Activated T-cell treated with anti-CD3 and anti-CD28 coated beads for 1 hour (primary cell): ENCODE data around the gene PPP1R14C.
"Not testable (repeated sequence)": the region's sequence is repeated elsewhere in the genome, so short reads cannot be mapped to it uniquely, and the experiment has no call there.

ENCODE experiments used
- DNase-seq: peaks from one replicate; pipeline ENCODE4 v3.0.0-alpha.2; 2020; ENCODE audit warnings: low read depth

Gene PPP1R14C

GRCh38 chr6:150142670-150143515 lies at the start of gene PPP1R14C:
TSS of gene PPP1R14C (plus strand) at chr6:150143044. CDS start at chr6:150143193, 149 bp downstream.
- DNase-seq, result no peak

GRCh38 chr6:150093397-150093796 lies 49.4 kb upstream of the PPP1R14C start:
- DNase-seq, result no peak

- DNase-seq, result no peak
Measured at GRCh38 chr6:150098155-150098554, 44.7 kb upstream of the PPP1R14C start.

- no peak for DNase-seq
Measured at GRCh38 chr6:150099546-150099945, 43.3 kb upstream of the PPP1R14C start.

- no peak for DNase-seq
Measured at GRCh38 chr6:150099953-150100352, 42.9 kb upstream of the PPP1R14C start.

GRCh38 chr6:150100745-150101144 lies 42.1 kb upstream of the PPP1R14C start:
- DNase-seq, result no peak

GRCh38 chr6:150102750-150103270 lies 40.0 kb upstream of the PPP1R14C start:
- DNase-seq, result no peak

GRCh38 chr6:150112233-150112632 lies 30.6 kb upstream of the PPP1R14C start:
- no peak for DNase-seq

- no peak for DNase-seq
Measured at GRCh38 chr6:150115769-150116168, 27.1 kb upstream of the PPP1R14C start.

- no peak for DNase-seq
Measured at GRCh38 chr6:150116200-150116800, 26.5 kb upstream of the PPP1R14C start.

- no peak for DNase-seq
Measured at GRCh38 chr6:150118203-150118602, 24.6 kb upstream of the PPP1R14C start.

- no peak for DNase-seq
Measured at GRCh38 chr6:150118627-150119026, 24.2 kb upstream of the PPP1R14C start.

- no peak for DNase-seq
Measured at GRCh38 chr6:150119173-150119572, 23.7 kb upstream of the PPP1R14C start.

- no peak for DNase-seq
Measured at GRCh38 chr6:150123645-150124044, 19.2 kb upstream of the PPP1R14C start.

- DNase-seq, result no peak
Measured at GRCh38 chr6:150124235-150124634, 18.6 kb upstream of the PPP1R14C start.

- no peak for DNase-seq
Measured at GRCh38 chr6:150126641-150127291, 16.1 kb upstream of the PPP1R14C start.

GRCh38 chr6:150128425-150128824 lies 14.4 kb upstream of the PPP1R14C start:
- DNase-seq, result no peak

- no peak for DNase-seq
Measured at GRCh38 chr6:150129616-150130505, 13.0 kb upstream of the PPP1R14C start.

GRCh38 chr6:150133686-150134085 lies 9.2 kb upstream of the PPP1R14C start:
- DNase-seq, result no peak

- DNase-seq, result no peak
Measured at GRCh38 chr6:150134280-150134920, 8.4 kb upstream of the PPP1R14C start.

- DNase-seq, result not testable (repeated sequence)
Measured at GRCh38 chr6:150137711-150138110, 5.1 kb upstream of the PPP1R14C start.
